Memory B cell (primary cell): ENCODE results near the gene CRYBA1.
"Not testable (repeated sequence)": the region's sequence is repeated elsewhere in the genome, so short reads cannot be mapped to it uniquely, and the experiment has no call there.

ENCODE experiments used
- ATAC-seq: fragments of 150-1000 bp; cut with Tn5 transposase; 2 replicates; pipeline ENCODE4 v1.10.0; 2021; ENCODE audit warnings: low read depth, mild to moderate bottlenecking, moderate library complexity
- DNase-seq, 2 donors: peaks; one replicate each; pipeline ENCODE4 v3.0.0; 2022; ENCODE audit warnings: low spot score in 2 of 2
- H3K27ac Mint-ChIP-seq: one replicate; pipeline ENCODE4 v1.8.0; 2022; ENCODE audit warnings: mild to moderate bottlenecking, moderate library complexity, mixed read lengths
- H3K27me3 Mint-ChIP-seq: one replicate; pipeline ENCODE4 v1.8.0; 2022; ENCODE audit warnings: mixed read lengths
- H3K36me3 Mint-ChIP-seq: one replicate; pipeline ENCODE4 v1.8.0; 2022; ENCODE audit warnings: mild to moderate bottlenecking, mixed read lengths
- H3K4me1 Mint-ChIP-seq: one replicate; pipeline ENCODE4 v1.8.0; 2022; ENCODE audit warnings: mixed read lengths
- H3K4me3 Mint-ChIP-seq: one replicate; pipeline ENCODE4 v1.8.0; 2022; ENCODE audit warnings: mild to moderate bottlenecking, moderate library complexity, mixed read lengths
- H3K9me3 Mint-ChIP-seq: one replicate; pipeline ENCODE4 v1.8.0; 2022; ENCODE audit warnings: mixed read lengths

The CRYBA1 gene

DNA sequence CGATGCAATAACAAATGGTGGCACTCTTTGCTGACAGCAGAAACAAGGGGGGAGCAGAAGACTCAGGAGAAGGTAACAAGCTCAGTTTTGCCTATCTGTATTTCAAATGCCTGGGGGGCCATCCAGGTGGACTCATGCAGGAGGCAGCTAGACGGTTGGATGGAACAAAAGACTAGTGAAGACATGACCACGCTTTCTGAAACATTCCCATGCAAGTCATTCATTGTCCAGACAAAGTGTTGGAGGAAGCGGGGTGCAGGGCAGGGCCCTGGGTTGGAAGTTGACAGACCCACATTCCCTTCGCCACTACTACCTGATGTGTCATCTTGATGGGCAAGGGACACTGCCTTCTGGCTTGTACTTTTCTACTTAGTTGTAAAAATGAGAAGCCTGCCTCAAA, 29.8 kb upstream of the CRYBA1 start:
- no peaks in the 10 kb centered on the region for H3K36me3 Mint-ChIP-seq
- H3K9me3 Mint-ChIP-seq: no peaks in the 10 kb centered on the region
- no peaks in the 10 kb centered on the region for H3K4me1 Mint-ChIP-seq
- H3K27ac Mint-ChIP-seq: no peak overlapping the region
- H3K4me3 Mint-ChIP-seq: no peak overlapping the region
- H3K27me3 Mint-ChIP-seq: peaks cover 3% of the 10 kb centered on the region
- DNase-seq (no peak), ATAC-seq (no peak)

DNA sequence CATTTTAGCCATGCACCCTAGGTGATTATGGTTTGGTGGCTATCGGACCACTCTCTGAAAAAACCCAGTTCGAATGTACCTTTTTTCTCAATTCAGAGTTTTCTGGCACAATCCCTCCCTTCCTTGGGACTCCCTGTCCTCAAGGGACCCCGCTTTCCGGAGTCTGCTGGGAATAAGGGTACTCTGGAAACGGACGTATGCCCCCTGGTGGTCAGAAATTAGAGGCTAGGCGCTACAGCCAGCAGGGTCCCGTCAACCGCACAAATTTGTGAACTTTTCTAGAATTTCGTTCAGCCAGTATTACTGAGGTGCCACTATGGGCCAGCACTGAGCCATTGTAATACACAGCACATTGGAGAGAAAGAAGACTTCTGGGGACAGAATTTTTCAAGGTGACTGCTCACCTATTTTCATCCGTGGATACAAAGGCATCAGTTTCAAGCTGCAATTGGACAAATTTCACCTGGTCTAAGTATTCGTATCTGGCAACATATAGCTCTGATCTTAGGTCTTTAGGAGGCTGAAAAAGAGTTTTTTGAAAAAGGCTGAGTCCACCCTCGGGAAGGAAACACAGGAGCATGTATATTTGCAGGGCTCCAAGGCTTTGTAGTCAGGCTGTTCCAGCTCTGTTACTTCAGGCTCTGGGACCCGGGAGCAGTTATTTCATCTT, 27.1 kb upstream of the CRYBA1 start:
- ATAC-seq (peak; percentile 97), DNase-seq (peak; percentile 70 to 74)
- Mint-ChIP-seq H3K4me1 (no peaks in the 10 kb centered on the region), H3K4me3 (no peak overlapping the region), H3K36me3 (no peaks in the 10 kb centered on the region), H3K27me3 (peaks cover 3% of the 10 kb centered on the region), H3K9me3 (no peaks in the 10 kb centered on the region), H3K27ac (no peak overlapping the region)

- not testable (repeated sequence) for H3K4me3 Mint-ChIP-seq
Observed at GRCh38 chr17:29221338-29221737, 25.3 kb upstream of the CRYBA1 start.

GRCh38 chr17:29225396-29225795, 21.3 kb upstream of the CRYBA1 start:
- Mint-ChIP-seq H3K9me3 (no peaks in the 10 kb centered on the region), H3K27ac (no peak overlapping the region), H3K36me3 (no peaks in the 10 kb centered on the region), H3K4me3 (no peak overlapping the region), H3K27me3 (no peaks in the 10 kb centered on the region), H3K4me1 (no peaks in the 10 kb centered on the region)
- ATAC-seq (no peak), DNase-seq (no peak)

More at GRCh38 chr17:29221338-29221737, 25.3 kb upstream of the CRYBA1 start:
- H3K27me3 Mint-ChIP-seq, ATAC-seq, H3K4me1 Mint-ChIP-seq, DNase-seq, H3K9me3 Mint-ChIP-seq, H3K36me3 Mint-ChIP-seq, H3K27ac Mint-ChIP-seq: not testable (repeated sequence)

GRCh38 chr17:29233301-29233700, 13.4 kb upstream of the CRYBA1 start:
- H3K4me3 Mint-ChIP-seq: no peak overlapping the region
- no peaks in the 10 kb centered on the region for H3K36me3 Mint-ChIP-seq
- peaks cover under 1% of the 10 kb centered on the region for H3K4me1 Mint-ChIP-seq
- no peak overlapping the region for H3K27ac Mint-ChIP-seq
- H3K27me3 Mint-ChIP-seq: no peaks in the 10 kb centered on the region
- H3K9me3 Mint-ChIP-seq: no peaks in the 10 kb centered on the region
- DNase-seq (no peak), ATAC-seq (no peak)

DNA sequence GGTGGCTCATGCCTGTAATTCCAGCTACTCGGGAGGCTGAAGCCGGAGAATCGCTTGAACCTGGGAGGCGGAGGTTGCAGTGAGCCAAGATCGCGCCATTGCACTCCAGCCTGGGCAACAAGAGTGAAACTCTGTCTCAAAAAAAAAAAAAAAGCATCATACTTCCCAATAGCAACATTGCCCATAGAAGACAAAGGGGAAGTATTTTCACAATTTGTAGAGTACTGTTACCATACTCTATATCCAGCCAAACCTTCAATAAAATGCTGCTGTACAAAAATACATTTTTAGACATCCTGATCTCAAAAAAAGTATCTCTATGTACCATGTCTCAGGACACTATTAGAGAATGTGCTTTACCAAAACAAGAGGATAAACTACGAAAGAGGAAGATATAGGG, 11.7 kb upstream of the CRYBA1 start:
- not testable (repeated sequence) for H3K9me3 Mint-ChIP-seq, DNase-seq, H3K4me3 Mint-ChIP-seq, ATAC-seq, H3K27me3 Mint-ChIP-seq, H3K4me1 Mint-ChIP-seq, H3K27ac Mint-ChIP-seq, H3K36me3 Mint-ChIP-seq

DNA sequence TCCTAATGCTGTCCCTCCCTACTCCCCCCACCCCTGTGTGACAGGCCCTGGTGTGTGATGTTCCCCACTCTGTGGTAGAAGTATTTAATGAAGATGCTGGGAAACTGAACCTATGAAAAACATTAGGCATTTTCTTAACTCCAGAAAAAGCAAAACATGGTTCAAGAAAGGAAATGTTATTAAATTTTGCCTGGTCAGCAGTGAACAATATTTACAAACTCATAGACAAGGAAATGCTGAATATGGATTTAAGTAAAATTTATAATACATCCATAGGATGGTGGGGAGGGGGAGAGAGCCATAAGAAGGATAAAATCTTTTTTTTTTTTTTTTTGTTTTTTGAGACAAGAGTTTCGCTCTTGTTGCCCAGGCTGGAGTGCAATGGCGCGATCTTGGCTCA, 10.8 kb upstream of the CRYBA1 start:
- no peaks in the 10 kb centered on the region for H3K27me3 Mint-ChIP-seq
- DNase-seq (no peak), ATAC-seq (no peak)
- H3K9me3 Mint-ChIP-seq: no peaks in the 10 kb centered on the region
- H3K36me3 Mint-ChIP-seq: no peaks in the 10 kb centered on the region
- peaks cover 4% of the 10 kb centered on the region for H3K4me1 Mint-ChIP-seq
- no peak overlapping the region for H3K27ac Mint-ChIP-seq
- H3K4me3 Mint-ChIP-seq: no peak overlapping the region

GRCh38 chr17:29237476-29238132, 9.1 kb upstream of the CRYBA1 start:
- Mint-ChIP-seq H3K4me3 (no peak overlapping the region), H3K27me3 (no peaks in the 10 kb centered on the region), H3K9me3 (no peaks in the 10 kb centered on the region), H3K27ac (no peak overlapping the region), H3K4me1 (peaks cover 4% of the 10 kb centered on the region), H3K36me3 (no peaks in the 10 kb centered on the region)
- ATAC-seq (no peak), DNase-seq (no peak)

DNA sequence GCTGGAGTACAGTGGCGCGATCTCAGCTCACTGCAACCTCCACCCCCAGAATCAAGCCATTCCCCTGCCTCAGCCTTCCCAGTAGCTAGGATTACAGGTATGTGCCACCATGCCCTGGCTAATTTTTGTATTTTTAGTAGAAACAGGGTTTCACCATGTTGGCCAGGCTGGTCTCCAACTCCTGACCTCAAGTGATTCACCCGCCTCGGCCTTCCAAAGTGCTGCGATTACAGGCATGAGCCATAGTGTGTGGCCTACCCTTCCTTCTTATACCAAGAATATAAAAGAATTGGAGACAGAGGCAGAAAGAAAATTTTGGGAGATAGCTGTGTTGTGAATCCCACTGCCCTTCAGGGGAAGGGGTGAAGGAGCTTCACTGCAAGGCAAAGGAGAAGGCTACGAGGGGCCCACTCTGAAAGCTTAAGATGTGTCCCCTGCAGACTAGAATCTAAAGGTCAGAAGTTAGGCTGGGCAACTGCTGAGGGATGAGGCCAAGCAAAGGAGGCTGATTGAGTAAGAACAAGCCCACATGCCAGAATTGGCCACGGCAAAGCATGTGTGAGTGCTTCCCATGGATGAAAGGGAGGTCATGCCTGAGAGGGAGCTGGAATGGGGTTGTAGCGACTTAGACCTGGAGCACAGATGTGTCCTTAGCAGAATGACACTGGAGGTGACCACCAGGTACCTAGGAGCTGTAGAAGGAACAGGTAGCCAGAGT, 8.4 kb upstream of the CRYBA1 start:
- H3K27ac Mint-ChIP-seq: no peak overlapping the region
- H3K27me3 Mint-ChIP-seq: no peaks in the 10 kb centered on the region
- H3K4me3 Mint-ChIP-seq: no peak overlapping the region
- peaks cover 4% of the 10 kb centered on the region for H3K4me1 Mint-ChIP-seq
- ATAC-seq: no peak
- DNase-seq: no peak
- H3K36me3 Mint-ChIP-seq: no peaks in the 10 kb centered on the region
- H3K9me3 Mint-ChIP-seq: no peaks in the 10 kb centered on the region

DNA sequence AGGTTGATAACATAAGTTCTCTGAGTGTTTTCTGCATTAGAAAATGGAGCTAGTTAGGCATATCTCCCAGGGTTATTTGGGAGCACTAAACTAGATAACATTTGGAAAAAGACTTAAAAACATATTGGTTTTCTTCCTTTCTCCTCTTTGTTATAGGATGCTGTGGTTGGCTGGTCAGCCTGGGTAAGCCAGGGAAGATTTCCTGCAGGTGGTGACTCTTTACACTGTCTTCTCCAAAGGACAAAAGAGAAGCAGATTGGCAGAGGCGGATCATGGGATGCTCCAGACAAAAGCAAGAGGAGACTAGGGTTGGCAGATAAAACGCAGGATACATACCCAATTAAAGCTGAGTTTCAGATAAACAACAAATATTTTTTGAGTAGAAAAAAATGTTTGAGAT, 6.2 kb upstream of the CRYBA1 start:
- H3K4me1 Mint-ChIP-seq: peaks cover 6% of the 10 kb centered on the region
- H3K36me3 Mint-ChIP-seq: no peaks in the 10 kb centered on the region
- H3K27ac Mint-ChIP-seq: no peak overlapping the region
- no peak for DNase-seq
- H3K4me3 Mint-ChIP-seq: no peak overlapping the region
- no peaks in the 10 kb centered on the region for H3K27me3 Mint-ChIP-seq
- ATAC-seq: no peak
- no peaks in the 10 kb centered on the region for H3K9me3 Mint-ChIP-seq

GRCh38 chr17:29240968-29241963, 5.4 kb upstream of the CRYBA1 start:
- Mint-ChIP-seq H3K4me1 (peaks cover 6% of the 10 kb centered on the region), H3K27me3 (no peaks in the 10 kb centered on the region), H3K27ac (no peak overlapping the region), H3K36me3 (no peaks in the 10 kb centered on the region), H3K9me3 (no peaks in the 10 kb centered on the region), H3K4me3 (no peak overlapping the region)
- no peak for DNase-seq
- no peak for ATAC-seq

DNA sequence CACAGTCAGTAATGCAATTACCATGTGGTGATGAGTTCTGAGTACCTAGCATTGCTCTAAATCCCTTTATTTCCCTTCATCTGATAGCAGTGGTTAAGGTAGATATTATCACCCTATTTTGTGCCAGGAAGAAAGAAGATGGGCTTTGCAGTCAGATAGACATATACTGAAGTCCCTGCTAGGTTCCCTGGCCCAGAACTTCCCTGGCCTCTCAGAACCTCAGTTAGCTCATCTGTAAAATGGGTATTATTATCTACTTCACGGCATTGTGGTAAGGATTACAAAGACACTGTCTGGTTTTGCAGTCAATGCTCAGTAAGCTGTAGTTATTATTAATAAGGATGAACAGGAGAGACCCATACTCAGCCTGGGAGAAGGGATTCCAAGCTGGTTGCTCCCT, 4.6 kb upstream of the CRYBA1 start:
- no peak for ATAC-seq
- no peak for DNase-seq
- H3K27ac Mint-ChIP-seq: no peak overlapping the region

GRCh38 chr17:29242790-29243189, 3.9 kb upstream of the CRYBA1 start:
- no peaks in the 10 kb centered on the region for H3K27me3 Mint-ChIP-seq
- no peak for ATAC-seq
- H3K4me3 Mint-ChIP-seq: no peak overlapping the region
- no peak for DNase-seq
- peaks cover 14% of the 10 kb centered on the region for H3K4me1 Mint-ChIP-seq
- H3K36me3 Mint-ChIP-seq: no peaks in the 10 kb centered on the region
- H3K9me3 Mint-ChIP-seq: no peaks in the 10 kb centered on the region
- no peak overlapping the region for H3K27ac Mint-ChIP-seq

More for the DNA sequence above, 4.6 kb upstream of the CRYBA1 start:
- Mint-ChIP-seq H3K27me3 (no peaks in the 10 kb centered on the region), H3K9me3 (no peaks in the 10 kb centered on the region), H3K4me1 (peaks cover 8% of the 10 kb centered on the region), H3K36me3 (no peaks in the 10 kb centered on the region), H3K4me3 (no peak overlapping the region)

DNA sequence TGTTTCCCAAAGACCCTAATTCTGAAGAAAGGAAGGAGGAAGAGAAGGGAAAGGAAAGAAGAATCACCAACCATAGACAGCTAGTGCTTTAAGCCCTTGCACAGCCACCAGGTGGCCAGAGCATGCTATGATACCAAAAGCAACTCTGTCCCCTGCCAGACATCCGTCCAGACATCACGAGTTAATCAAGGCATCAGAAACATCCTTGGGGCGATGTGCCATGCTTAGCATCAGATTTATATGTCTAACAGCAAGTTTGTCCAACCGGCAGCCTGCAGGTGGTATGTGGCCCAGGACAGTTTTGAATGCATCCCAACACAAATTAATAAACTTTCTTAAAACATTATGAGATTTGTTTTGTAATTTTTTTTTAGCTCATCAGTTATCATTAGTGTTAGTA, 2.9 kb upstream of the CRYBA1 start:
- no peak for ATAC-seq

More for the DNA sequence above, 2.9 kb upstream of the CRYBA1 start:
- no peaks in the 10 kb centered on the region for H3K9me3 Mint-ChIP-seq
- no peak overlapping the region for H3K27ac Mint-ChIP-seq
- peaks cover 10% of the 10 kb centered on the region for H3K4me1 Mint-ChIP-seq
- DNase-seq: no peak
- no peaks in the 10 kb centered on the region for H3K27me3 Mint-ChIP-seq
- H3K36me3 Mint-ChIP-seq: no peaks in the 10 kb centered on the region
- H3K4me3 Mint-ChIP-seq: no peak overlapping the region
